Superior temporal gyrus (tissue), 1 donor: ENCODE measurements around the gene GRM1.
A peak's percentile ranks its signal among the peaks of the same experiment; 100 is the strongest.
"Not testable (repeated sequence)": the region's sequence is repeated elsewhere in the genome, so short reads cannot be mapped to it uniquely, and the experiment has no call there.

Experiments used
- DNase-seq: peaks from one replicate; pipeline ENCODE4 v3.0.0-alpha.2; 2016; ENCODE audit errors: extremely low spot score

GRM1 gene

DNA sequence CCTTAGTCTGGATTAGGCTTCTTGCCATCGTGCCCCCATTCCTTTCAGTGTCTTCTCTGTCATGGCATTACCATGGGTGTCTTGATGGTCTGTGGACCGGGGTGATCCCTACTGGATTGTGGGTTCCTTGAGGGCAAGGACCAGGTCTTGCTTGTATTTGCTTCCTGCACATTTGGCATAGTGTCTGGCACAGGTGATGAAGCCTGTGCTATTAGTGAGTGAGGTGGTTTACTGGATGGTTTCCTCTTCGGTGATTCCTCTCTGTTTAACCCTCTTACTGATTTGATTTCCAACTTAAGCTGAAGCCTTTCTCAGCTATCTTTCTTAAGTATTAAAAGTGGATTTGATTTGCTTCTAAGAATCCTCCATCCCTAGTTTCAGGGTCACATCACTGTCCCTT is 162.3 kb downstream of the GRM1 start:
- DNase-seq = no peak

GRCh38 chr6:146191612-146192011 is 162.8 kb downstream of the GRM1 start:
- no peak for DNase-seq

DNA sequence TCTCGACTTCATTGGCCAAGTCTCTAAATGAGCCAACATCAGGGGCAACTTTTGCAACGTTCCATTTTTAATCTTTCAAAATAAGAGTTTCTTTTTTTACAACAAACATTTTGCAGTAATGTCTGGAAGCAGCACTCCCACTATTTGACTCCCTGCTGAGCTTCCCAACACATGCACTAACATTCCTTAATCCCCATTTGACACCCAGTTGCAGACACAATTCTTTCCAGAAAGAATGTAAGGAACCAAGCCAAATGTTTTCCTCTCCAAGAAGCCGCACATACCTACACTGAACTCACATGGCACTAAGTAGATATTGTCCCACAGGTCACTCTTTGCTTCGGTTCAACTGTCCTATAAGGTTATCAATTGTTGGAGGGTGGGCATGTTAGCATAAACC is 165.6 kb downstream of the GRM1 start:
- no peak for DNase-seq

- DNase-seq = peak; percentile 81
Measured at GRCh38 chr6:146200176-146200575, 171.3 kb downstream of the GRM1 start.

DNA sequence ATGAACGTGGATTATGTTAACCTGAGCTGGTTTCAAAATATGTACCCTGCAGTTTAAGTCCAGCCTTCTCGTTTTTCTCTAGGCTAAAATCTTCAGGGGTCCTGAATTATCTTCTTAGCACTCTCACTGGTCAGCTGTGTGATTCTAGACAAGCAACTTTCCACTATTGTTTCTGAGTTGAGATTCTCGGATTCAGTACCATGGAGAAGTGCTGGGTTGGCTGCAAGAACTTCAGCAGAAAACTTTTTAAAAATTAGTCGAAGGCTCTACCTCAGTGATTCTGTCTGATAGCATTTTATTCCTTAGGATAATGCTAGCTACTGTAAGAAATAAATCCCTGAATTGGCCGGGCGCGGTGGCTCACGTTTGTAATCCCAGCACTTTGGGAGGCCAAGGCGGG is 173.7 kb downstream of the GRM1 start:
- no peak for DNase-seq

DNA sequence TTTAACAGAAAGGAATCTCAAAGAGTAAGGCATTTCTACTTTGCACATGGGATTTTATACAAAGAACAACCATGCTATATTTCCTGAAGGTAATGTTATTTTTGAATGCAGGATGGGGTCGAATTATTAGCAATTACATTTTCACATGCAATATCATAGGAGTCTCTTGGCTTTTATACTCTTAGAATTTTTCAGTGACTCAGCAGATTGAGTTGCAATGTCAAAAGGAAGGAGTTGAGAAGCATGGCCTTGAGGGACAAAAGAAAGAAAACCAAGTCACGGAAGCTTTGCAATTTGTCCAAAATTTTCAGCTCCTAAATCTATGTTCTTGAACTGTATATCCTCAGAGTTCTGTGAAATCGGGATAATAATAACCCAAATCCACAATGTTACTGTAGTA is 181.1 kb downstream of the GRM1 start:
- DNase-seq = no peak

GRCh38 chr6:146210406-146211083 is 181.7 kb downstream of the GRM1 start:
- no peak for DNase-seq

DNA sequence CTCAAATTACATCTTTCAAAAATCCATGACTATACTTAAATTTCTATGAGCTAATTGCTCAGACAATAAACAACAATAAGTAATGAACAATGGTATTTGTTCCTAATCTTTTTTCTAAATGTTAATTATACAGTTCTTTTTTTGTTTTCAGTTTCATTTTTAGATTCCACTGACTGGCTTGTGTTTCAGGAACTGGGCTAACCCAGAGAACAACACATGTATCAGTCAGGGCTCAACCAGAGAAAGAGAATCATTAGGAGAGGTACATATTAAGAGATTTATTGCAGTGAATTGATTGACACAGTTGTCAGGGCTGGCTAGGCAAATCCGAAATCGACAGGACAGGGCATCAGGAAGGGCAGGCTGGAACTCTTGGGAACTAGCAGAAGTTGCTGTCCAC is 182.8 kb downstream of the GRM1 start:
- no peak for DNase-seq

DNA sequence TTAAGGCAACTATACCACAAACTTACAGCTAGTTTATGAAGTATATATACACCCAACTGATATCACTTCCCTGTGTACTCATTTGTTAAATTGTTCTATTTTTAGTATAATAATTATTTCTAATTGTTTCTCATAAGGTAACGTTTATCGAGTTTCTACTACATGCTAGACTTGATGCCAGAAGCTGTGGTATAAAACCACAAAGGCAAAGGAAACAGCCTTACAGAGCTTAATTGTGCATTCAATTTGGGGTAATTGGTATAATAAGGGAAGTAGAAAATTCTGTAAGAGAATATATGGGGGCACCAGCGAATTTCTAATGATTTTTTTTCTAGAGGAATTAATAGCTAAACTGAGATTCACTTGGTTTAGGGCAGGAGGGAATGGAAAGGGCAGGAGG is 183.9 kb downstream of the GRM1 start:
- DNase-seq = no peak

GRCh38 chr6:146219101-146219500 is 190.2 kb downstream of the GRM1 start:
- peak; percentile 34 for DNase-seq

DNA sequence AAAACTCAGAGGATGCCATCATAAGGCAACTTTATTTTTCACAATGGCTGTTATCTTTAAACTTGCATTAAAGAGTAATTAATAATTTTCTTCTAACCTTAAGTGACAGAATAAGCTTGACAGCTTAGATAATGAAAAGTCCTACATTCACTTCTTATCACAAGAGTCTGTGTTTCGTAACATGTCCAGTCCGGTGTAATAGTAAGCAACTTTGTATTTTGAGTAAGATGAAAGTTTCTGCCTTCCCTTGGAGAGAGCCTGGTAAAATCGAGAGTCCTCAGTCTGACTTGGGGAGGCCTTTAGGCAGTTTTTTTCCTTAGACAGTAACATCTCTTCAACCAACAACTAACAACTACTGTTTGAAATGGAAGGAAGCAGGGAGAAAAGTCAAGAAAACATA is 195.6 kb downstream of the GRM1 start:
- DNase-seq = no peak

DNA sequence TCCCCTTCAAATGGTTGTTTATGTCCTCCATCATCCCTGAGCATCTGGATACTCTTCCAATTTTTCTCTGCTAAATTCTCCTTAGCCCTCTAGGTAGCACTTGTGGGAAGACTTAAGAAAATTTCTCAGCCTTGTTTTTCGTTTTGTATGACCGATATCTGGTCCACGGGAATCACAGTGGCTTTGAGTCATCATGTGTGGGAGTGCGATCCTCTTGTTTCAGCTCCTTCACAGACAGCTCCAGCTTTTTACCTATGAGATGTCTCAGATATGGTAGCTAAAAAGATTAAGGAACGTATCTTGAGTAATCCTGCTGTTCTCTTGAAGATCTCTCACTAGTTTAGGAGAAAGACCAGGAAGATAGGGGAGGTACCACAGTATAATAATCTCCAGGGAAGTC is 196.1 kb downstream of the GRM1 start:
- peak; percentile 53 for DNase-seq

DNA sequence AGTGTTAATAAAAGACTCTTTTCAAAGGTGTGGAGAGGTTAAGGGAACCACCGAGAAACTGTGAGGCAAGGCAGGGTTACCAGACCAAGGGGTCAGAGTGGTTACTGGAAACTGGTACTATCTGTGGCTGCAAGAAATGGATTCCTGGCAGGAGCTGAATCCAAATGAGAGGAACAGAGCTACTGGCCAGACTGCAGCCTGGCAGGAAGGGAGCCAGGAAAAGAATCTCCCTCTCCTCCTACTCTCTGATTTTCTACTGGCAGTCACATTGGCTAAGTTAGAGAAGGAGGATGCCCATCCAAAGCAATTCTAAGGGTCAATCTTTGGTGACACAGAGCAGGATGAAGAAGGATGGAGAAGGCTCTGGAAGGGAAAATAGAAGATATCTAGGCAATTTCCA is 211.5 kb downstream of the GRM1 start:
- DNase-seq = peak; percentile 38

DNA sequence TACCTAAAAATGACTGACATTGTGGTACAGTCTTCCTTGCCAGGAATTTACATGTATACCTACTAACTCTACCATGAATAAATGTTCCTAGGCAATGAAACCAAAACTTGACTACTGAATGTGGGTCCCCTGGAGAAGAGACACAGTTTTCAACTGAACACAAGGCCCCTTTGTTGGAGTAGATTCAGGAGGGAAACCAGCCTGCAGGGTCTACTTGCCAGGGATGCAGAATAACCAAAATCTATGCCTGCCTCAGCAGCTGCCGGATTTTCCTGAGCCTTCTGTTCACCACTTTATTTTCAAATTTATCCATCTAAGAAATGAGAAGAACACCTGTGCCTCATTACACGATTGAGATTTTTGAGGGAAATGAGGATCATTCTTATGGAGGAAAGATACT is 211.9 kb downstream of the GRM1 start:
- DNase-seq = no peak

DNA sequence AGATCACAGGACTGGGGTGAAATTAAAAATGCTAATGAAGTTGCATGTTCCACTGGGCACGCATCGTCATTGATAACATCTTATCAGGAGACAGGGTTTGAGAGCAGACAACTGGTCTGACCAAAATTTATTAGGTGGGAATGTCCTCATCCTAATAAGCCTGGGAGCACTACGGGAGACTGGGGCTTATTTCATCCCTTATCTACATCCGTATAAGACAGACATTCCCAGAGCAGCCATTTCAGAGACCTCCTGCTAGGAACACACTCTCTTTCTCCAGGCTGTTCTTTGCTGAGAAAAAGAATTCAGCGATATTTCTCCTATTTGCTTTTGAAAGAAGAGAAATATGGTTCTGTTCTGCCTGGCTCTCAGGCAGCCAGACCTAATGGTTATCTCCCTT is 214.8 kb downstream of the GRM1 start:
- DNase-seq = not testable (repeated sequence)

- no peak for DNase-seq
Measured at GRCh38 chr6:146244630-146245143, 215.8 kb downstream of the GRM1 start.

DNA sequence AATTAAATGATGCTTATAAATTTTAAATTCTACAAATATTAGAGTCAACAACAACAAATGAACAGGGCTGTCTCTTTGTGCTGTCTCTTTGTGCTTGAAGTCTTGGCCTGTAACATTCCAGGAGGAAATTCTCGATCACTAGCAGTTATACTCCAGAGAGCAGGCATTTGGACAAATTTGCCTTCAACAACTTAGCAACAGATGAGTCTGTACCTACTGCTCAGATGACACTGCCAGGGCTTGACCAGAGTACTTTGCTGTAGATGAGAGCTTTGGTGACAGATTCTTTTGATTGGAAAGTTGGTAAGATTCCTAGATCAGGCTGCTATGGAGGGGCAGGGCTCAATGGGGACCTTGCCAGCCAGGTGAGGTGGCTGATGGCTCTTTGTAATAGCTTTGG is 217.2 kb downstream of the GRM1 start:
- DNase-seq = no peak

- no peak for DNase-seq
Measured at GRCh38 chr6:146253691-146254090, 224.8 kb downstream of the GRM1 start.

- DNase-seq = no peak
Measured at GRCh38 chr6:146258206-146258605, 229.3 kb downstream of the GRM1 start.

GRCh38 chr6:146260886-146261285 is 232.0 kb downstream of the GRM1 start:
- DNase-seq = no peak

GRCh38 chr6:146265056-146265455 is 236.2 kb downstream of the GRM1 start:
- DNase-seq = no peak

DNA sequence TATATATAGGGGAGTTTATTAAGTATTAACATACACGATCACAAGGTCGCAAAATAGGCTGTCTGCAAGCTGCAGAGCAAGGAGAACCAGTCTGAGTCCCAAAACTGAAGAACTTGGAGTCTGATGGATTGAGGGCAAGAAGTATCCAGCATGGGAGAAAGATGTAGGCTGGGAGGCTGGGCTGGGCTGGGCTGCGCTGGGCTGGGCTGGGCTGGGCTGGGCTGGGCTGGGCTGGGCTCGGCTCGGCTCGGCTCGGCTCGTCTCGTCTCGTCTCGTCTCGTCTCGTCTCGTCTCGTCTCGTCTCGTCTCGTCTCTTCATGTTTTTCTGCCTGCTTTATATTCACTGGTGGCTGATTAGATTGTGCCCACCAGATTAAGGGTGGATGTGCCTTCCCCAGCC is 238.6 kb downstream of the GRM1 start:
- no peak for DNase-seq

DNA sequence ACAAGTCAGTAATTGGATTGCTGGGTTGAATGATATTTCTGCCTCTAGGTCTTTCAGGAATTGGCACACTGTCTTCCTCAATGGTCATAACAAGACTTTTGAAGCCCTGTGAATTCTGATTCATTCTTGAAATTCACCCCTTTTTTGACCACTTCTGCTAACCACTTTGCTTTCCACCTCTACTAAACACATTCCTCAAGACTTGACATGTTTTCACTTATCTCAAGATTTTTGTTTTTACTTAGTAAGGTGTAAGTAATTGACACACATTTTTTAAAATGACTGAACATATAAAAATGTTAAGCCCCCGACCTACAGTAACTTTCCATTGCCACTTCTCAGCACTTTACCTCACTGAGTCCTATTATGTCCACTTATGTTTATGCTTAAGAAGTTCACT is 239.1 kb downstream of the GRM1 start:
- no peak for DNase-seq

DNA sequence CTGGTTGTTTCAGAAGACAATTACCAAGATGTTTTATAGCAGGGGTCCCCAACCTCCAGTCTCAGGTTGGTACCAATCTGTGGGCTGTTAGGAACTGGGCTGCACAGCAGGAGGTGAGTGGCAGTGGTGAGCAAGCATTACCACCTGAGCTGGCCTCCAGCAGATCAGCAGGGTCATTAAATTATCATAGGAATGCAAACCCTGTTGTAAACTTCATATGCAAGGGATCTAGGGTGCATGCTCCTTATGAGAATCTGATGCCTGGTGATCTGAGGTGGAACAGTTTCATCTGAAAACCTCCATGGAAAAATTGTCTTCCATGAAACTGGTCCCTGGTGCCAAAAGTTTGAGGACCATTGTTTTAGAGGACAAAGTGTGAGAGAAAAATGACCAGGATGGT is 240.6 kb downstream of the GRM1 start:
- no peak for DNase-seq
